GM12864 (cell line): ENCODE data around the gene DAB2IP.

Experiments
- DNase-seq: peaks from one replicate; pipeline ENCODE4 v3.0.0-alpha.2; 2011; ENCODE audit warnings: low read depth
- H3K4me3 ChIP-seq: 2 replicates; pipeline ENCODE4 v1.5.1; 2011; ENCODE audit warnings: mild to moderate bottlenecking, low read depth, low read length, control low read depth
- TF ChIP-seq, protein P1 (sequence below): IDR thresholded peaks from 2 replicates; pipeline ENCODE4 v1.5.1; 2011; ENCODE audit warnings: low read depth, mild to moderate bottlenecking, moderate library complexity, low read length, control low read depth, inconsistent platforms; ENCODE audit errors: missing control alignments

DAB2IP gene

GRCh38 chr9:121781145-121781548 lies 129.7 kb downstream of the DAB2IP start:
- H3K4me3 ChIP-seq, result no peak overlapping the region

GRCh38 chr9:121781701-121782464 lies 130.4 kb downstream of the DAB2IP start:
- no peak for DNase-seq
- H3K4me3 ChIP-seq, result no peak overlapping the region
- TF ChIP-seq, protein P1, sequence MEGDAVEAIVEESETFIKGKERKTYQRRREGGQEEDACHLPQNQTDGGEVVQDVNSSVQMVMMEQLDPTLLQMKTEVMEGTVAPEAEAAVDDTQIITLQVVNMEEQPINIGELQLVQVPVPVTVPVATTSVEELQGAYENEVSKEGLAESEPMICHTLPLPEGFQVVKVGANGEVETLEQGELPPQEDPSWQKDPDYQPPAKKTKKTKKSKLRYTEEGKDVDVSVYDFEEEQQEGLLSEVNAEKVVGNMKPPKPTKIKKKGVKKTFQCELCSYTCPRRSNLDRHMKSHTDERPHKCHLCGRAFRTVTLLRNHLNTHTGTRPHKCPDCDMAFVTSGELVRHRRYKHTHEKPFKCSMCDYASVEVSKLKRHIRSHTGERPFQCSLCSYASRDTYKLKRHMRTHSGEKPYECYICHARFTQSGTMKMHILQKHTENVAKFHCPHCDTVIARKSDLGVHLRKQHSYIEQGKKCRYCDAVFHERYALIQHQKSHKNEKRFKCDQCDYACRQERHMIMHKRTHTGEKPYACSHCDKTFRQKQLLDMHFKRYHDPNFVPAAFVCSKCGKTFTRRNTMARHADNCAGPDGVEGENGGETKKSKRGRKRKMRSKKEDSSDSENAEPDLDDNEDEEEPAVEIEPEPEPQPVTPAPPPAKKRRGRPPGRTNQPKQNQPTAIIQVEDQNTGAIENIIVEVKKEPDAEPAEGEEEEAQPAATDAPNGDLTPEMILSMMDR, result no peak

More at GRCh38 chr9:121781145-121781548, 129.7 kb downstream of the DAB2IP start:
- no peak for DNase-seq
- TF ChIP-seq, protein P1, result no peak

- no peak for DNase-seq
- TF ChIP-seq, protein P1, result no peak
- no peak overlapping the region for H3K4me3 ChIP-seq
Observed at GRCh38 chr9:121782514-121783110, 131.2 kb downstream of the DAB2IP start.

DNA sequence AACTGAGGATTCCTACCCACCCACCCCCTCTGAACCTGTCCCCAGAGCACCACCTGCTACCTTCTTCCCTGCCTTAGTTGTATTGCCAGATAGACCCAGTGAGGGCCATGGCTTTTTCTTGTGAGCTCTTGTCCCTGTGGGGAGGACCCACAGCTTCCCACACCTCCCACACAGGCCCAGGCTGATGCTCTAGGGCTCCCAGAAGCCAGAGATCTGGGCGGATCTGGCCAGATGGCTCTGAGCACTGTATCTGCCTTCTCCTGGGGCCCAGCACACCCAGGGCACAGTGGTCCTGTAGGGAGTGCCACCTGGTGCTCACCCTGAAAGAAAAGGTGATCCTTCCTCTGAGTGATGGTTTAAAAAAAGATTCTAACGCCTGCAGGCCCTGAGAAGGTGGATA lies 131.7 kb downstream of the DAB2IP start:
- H3K4me3 ChIP-seq, result no peak overlapping the region
- no peak for DNase-seq
- TF ChIP-seq, protein P1, result no peak

- TF ChIP-seq, protein P1, result no peak
- DNase-seq, result no peak
Observed at GRCh38 chr9:121783521-121784507, 132.4 kb downstream of the DAB2IP start.

DNA sequence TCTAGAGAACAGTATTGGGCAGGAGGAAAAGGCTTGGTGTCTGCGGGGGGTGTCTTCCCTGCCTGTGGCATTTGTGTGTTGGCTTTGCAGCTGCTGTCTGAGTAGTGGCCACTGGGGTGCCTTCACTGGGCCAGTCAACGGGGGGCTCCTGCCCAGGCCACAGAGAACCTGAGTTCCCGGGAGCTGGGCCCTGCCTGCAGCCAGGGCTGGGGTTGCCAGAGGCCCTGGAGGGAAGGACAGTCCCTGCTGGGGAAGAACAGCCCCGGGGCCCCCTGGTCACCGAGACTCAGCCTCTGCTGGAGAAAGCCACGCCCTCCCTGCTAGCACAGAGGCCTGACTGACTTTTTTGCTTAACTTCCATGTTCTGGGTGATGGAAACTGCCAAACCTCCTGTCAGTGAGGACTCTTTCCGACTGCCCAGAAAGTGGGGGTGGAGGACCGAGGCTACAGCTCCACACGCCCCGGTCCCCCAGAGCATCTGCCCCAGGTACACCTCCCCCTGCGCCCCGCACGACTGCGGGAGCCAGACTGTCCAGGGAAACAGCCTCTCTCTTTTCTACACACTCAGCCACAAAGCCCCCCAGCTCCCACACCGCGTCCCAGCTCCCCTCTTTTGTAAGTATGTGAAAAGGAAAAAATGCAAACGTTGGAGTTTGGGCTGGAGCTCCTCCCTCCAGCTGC lies 133.4 kb downstream of the DAB2IP start:
- TF ChIP-seq, protein P1, result no peak
- no peak for DNase-seq
- no peak overlapping the region for H3K4me3 ChIP-seq

More at GRCh38 chr9:121783521-121784507, 132.4 kb downstream of the DAB2IP start:
- no peak overlapping the region for H3K4me3 ChIP-seq
